CD14-positive monocyte (primary cell): ENCODE results near the gene GFM2. TPM values are rescaled to one million over a fixed set of nuclear protein-coding genes. Genes with fewer than 3 reads are reported as not detected.
A peak's percentile ranks its signal among the peaks of the same experiment; 100 is the strongest.

ENCODE experiments used
- DNase-seq, 3 donors: peaks; one replicate each; pipeline ENCODE4 v3.0.0-alpha.2; 2011 to 2022
- H2AFZ ChIP-seq: 2 replicates; pipeline ENCODE4 v1.6.0; 2012; ENCODE audit warnings: mild to moderate bottlenecking, low read depth, low read length, inconsistent platforms; ENCODE audit not compliant: insufficient read depth, poor library complexity, severe bottlenecking
- H3K27ac ChIP-seq, 2 donors: 1 replicate in 1 of 2; 2 replicates in 1 of 2; pipeline ENCODE4 v1.5.1; 2012 to 2013; ENCODE audit warnings: low read length in 2 of 2, control low read depth in 1 of 2, inconsistent platforms in 1 of 2, low read depth in 1 of 2, mild to moderate bottlenecking in 1 of 2
- H3K27me3 ChIP-seq, 2 donors: one replicate each; pipeline versions ENCODE4 v1.6.0 to v1.6.1; 2011 to 2013; ENCODE audit warnings: low read length in 2 of 2; ENCODE audit not compliant: control insufficient read depth in 2 of 2, insufficient read depth in 2 of 2
- H3K36me3 ChIP-seq, 2 donors: replicated peaks in 1 of 2; 1 replicate in 1 of 2; 2 replicates in 1 of 2; pipeline versions ENCODE4 v1.5.1 to v1.6.1; 2012 to 2013; ENCODE audit warnings: low read length in 2 of 2, control low read depth in 1 of 2, inconsistent platforms in 1 of 2, mild to moderate bottlenecking in 1 of 2; ENCODE audit not compliant: insufficient read depth in 2 of 2, control insufficient read depth in 1 of 2
- H3K4me1 ChIP-seq, 2 donors: 1 replicate in 1 of 2; 2 replicates in 1 of 2; pipeline versions ENCODE4 v1.5.1 to v1.6.1; 2012 to 2013; ENCODE audit warnings: low read length in 2 of 2, control low read depth in 1 of 2, inconsistent platforms in 1 of 2, mild to moderate bottlenecking in 1 of 2, moderate library complexity in 1 of 2; ENCODE audit not compliant: insufficient read depth in 2 of 2, control insufficient read depth in 1 of 2
- H3K4me2 ChIP-seq: replicated peaks from 2 replicates; pipeline ENCODE3; 2012; ENCODE audit warnings: low read length, moderate library complexity, mild to moderate bottlenecking; ENCODE audit not compliant: poor library complexity, severe bottlenecking; ENCODE audit errors: extremely low read depth
- H3K4me3 ChIP-seq, 3 experiments: fragments of 200-600 bp in 1 of 3; sonication (generic) in 1 of 3; replicated peaks in 1 of 3; 1 replicate in 2 of 3; 2 replicates in 1 of 3; pipeline ENCODE4 v1.5.1; 2011 to 2013; ENCODE audit warnings: low read length in 3 of 3, mild to moderate bottlenecking in 3 of 3, control low read depth in 2 of 3, low read depth in 2 of 3, inconsistent platforms in 1 of 3, moderate library complexity in 1 of 3
- H3K79me2 ChIP-seq: 2 replicates; pipeline ENCODE4 v1.6.0; 2012; ENCODE audit warnings: mild to moderate bottlenecking, control low read depth, inconsistent platforms, low read length, moderate library complexity; ENCODE audit not compliant: insufficient read depth
- H3K9ac ChIP-seq: 2 replicates; pipeline ENCODE4 v1.6.0; 2017; ENCODE audit warnings: low read length, mild to moderate bottlenecking; ENCODE audit not compliant: insufficient read depth, poor library complexity, severe bottlenecking
- H3K9me3 ChIP-seq, 2 donors: replicated peaks in 1 of 2; 1 replicate in 1 of 2; 2 replicates in 1 of 2; pipeline versions ENCODE4 v1.5.1 to v1.6.1; 2012 to 2013; ENCODE audit warnings: low read length in 2 of 2, control low read depth in 1 of 2; ENCODE audit not compliant: control insufficient read depth in 1 of 2, insufficient read depth in 1 of 2
- H4K20me1 ChIP-seq: 2 replicates; pipeline ENCODE4 v1.6.0; 2012; ENCODE audit warnings: mild to moderate bottlenecking, low read length, control low read depth, moderate library complexity; ENCODE audit not compliant: insufficient read depth
- H3K27ac Mint-ChIP-seq, 7 donors: one replicate each; pipeline ENCODE4 v1.8.0; 2020; ENCODE audit warnings: mild to moderate bottlenecking in 7 of 7, mixed read lengths in 7 of 7, moderate library complexity in 6 of 7, inconsistent platforms in 2 of 7
- H3K27me3 Mint-ChIP-seq, 3 donors: one replicate each; pipeline ENCODE4 v1.8.0; 2021 to 2022; ENCODE audit warnings: low read depth in 3 of 3, mild to moderate bottlenecking in 3 of 3, mixed read lengths in 3 of 3, moderate library complexity in 3 of 3, inconsistent platforms in 1 of 3
- H3K36me3 Mint-ChIP-seq, 2 donors: one replicate each; pipeline ENCODE4 v1.8.0; 2020; ENCODE audit warnings: mixed read lengths in 2 of 2, inconsistent platforms in 1 of 2, mild to moderate bottlenecking in 1 of 2
- H3K4me1 Mint-ChIP-seq: one replicate; pipeline ENCODE4 v1.8.0; 2020; ENCODE audit warnings: mild to moderate bottlenecking, mixed read lengths
- H3K4me3 Mint-ChIP-seq, 2 donors: one replicate each; pipeline ENCODE4 v1.8.0; 2020; ENCODE audit warnings: mild to moderate bottlenecking in 2 of 2, mixed read lengths in 2 of 2, moderate library complexity in 1 of 2
- H3K9me3 Mint-ChIP-seq, 7 donors: one replicate each; pipeline ENCODE4 v1.8.0; 2020 to 2022; ENCODE audit warnings: mixed read lengths in 7 of 7, mild to moderate bottlenecking in 6 of 7, moderate library complexity in 6 of 7, inconsistent platforms in 2 of 7
- WGBS: methylation state at CpG from one replicate; pipeline ENCODE4 v1.1.5; 2013; ENCODE audit warnings: missing lambda C conversion rate; ENCODE audit not compliant: insufficient coverage; 5-methylcytosine and 5-hydroxymethylcytosine counted together
- intact Hi-C, 2 donors: fragments of 100-400 bp; cut with micrococcal nuclease; formaldehyde crosslinking; loops; one replicate each; pipeline versions ENCODE4 v1.15.0 to v1.15.1; 2023
- polyA minus RNA-seq: library from RNA; depleted of rRNA, polyadenylated mRNA; stranded (reverse); fragments of >200 nt; gene quantifications from 2 replicates; pipeline ENCODE4 v1.2.3, GENCODE V29; 2012
- polyA plus RNA-seq, 3 donors: library from polyadenylated mRNA; depleted of rRNA in 1 of 3; unstranded in 2 of 3; stranded (reverse) in 1 of 3; fragments of 300-500 nt in 2 of 3; fragments of >200 nt in 1 of 3; fragmentation: Illumina TruSeq in 2 of 3; gene quantifications; 1 replicate in 2 of 3; 2 replicates in 1 of 3; pipeline ENCODE4 v1.2.3, GENCODE V29; 2012 to 2021
- total RNA-seq, 12 experiments: library from RNA in 1 of 12; stranded (reverse) in 1 of 12; fragments of 120-200 nt in 1 of 12; gene quantifications; one replicate each; pipeline ENCODE4 v1.2.4 and lab custom pipeline; 2013 to 2026; ENCODE audit warnings: mixed read lengths in 6 of 12, inconsistent platforms in 1 of 12
- TF ChIP-seq, protein P1 (sequence below): fragments of 200-600 bp; IDR thresholded peaks from one replicate; pipeline ENCODE4 v1.8.0; 2022; ENCODE audit warnings: antibody characterized with exemption, mild to moderate bottlenecking

GFM2 gene, protein sequence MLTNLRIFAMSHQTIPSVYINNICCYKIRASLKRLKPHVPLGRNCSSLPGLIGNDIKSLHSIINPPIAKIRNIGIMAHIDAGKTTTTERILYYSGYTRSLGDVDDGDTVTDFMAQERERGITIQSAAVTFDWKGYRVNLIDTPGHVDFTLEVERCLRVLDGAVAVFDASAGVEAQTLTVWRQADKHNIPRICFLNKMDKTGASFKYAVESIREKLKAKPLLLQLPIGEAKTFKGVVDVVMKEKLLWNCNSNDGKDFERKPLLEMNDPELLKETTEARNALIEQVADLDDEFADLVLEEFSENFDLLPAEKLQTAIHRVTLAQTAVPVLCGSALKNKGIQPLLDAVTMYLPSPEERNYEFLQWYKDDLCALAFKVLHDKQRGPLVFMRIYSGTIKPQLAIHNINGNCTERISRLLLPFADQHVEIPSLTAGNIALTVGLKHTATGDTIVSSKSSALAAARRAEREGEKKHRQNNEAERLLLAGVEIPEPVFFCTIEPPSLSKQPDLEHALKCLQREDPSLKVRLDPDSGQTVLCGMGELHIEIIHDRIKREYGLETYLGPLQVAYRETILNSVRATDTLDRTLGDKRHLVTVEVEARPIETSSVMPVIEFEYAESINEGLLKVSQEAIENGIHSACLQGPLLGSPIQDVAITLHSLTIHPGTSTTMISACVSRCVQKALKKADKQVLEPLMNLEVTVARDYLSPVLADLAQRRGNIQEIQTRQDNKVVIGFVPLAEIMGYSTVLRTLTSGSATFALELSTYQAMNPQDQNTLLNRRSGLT
- total RNA-seq (2013): 25.4 TPM
- polyA plus RNA-seq: 10 to 100 TPM in 2 of 3 donors, 1 to 10 TPM in 1; 9.3 to 11.3 (median 10.6) TPM
- 11.2 and 13.8 TPM in 2 replicates for polyA minus RNA-seq
- total RNA-seq (lab: John Stamatoyannopoulos, UW): 5.7 to 20.3 (median 13.3) reads per million in 11 experiments

DNA sequence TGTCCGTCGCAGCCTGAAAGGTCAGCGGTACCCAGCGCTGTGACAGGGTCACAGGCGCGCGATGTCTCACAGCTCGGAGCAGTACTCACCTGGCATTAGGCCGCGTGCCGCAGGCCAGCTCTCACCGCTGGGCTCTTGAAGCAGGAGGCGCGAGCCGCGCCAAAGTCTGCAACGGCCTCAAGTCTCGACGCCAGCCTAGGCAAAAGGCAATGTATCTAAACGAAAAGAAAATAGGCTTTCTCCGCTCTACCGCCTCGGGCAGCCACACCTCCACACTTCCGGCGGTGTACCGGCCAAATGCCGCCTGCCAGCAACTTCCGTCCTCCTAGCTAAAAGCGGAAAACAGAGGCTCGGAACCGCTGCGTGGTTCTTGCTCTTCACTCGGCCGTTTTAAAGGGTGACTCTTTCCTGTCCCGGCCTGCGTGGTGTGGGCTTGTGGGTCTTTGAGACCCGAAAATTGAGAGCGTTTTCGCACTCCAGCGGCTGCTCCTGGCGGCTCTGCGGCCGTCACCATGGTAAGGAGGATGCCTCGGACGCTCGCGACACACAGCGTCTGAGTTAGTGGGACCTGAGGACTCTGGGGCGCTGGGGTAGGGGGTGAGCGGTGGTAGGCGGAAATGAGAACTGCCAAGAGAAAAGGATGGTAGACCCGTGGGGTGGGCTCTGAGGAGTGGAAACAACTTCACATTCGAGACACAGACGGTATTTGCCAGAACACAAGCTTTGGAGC is at the start of gene GFM2, which contains the start of gene NSA2:
Gene GFM2 (minus strand): TSS at position 269 of the 730 bp plus-strand sequence. CDS start 3,375 bp downstream, outside the sequence.
Gene NSA2 (plus strand): TSS at position 401 of the 730 bp plus-strand sequence. CDS start 112 bp downstream, at position 513.
- Histone ChIP-seq H3K9me3 (no peaks in the 10 kb centered on the region), H2AFZ (peak within 1 kb of the TSS; percentile 94), H3K9ac (peak within 1 kb of the TSS; percentile 77), H3K79me2 (peaks cover 49% of the 10 kb centered on the region), H3K36me3 (peaks cover 38 to 57% of the 10 kb centered on the region in 2 donors), H3K4me1 (peaks cover 17 to 29% of the 10 kb centered on the region in 2 donors), H3K27ac (peak within 1 kb of the TSS; percentile 69 to 84), H4K20me1 (peaks cover 5% of the 10 kb centered on the region), H3K4me2 (peak within 1 kb of the TSS; percentile 98), H3K4me3 (peak within 1 kb of the TSS; percentile 76 to 95 (median 87)), H3K27me3 (no peaks in the 10 kb centered on the region)
- TF ChIP-seq, protein P1, sequence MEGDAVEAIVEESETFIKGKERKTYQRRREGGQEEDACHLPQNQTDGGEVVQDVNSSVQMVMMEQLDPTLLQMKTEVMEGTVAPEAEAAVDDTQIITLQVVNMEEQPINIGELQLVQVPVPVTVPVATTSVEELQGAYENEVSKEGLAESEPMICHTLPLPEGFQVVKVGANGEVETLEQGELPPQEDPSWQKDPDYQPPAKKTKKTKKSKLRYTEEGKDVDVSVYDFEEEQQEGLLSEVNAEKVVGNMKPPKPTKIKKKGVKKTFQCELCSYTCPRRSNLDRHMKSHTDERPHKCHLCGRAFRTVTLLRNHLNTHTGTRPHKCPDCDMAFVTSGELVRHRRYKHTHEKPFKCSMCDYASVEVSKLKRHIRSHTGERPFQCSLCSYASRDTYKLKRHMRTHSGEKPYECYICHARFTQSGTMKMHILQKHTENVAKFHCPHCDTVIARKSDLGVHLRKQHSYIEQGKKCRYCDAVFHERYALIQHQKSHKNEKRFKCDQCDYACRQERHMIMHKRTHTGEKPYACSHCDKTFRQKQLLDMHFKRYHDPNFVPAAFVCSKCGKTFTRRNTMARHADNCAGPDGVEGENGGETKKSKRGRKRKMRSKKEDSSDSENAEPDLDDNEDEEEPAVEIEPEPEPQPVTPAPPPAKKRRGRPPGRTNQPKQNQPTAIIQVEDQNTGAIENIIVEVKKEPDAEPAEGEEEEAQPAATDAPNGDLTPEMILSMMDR: peak; percentile 9
- H3K27ac Mint-ChIP-seq: peak within 1 kb of the TSS; percentile 94 to 99 (median 97)
- DNase-seq: peak; percentile 86 to 95 (median 88)
- no peaks in the 10 kb centered on the region for H3K27me3 Mint-ChIP-seq
- intact Hi-C loops: loop anchor here in 1 of 2 donors (2.0 to 5.0 kb wide), 2 partner anchors 80 to 1202 kb away; partner anchors contain the start of genes ANKRA2, HEXB and UTP15
- WGBS: under 1% methylated on average over 48 of the region's 54 CpGs
- H3K4me3 Mint-ChIP-seq: peak within 1 kb of the TSS; percentile 99 to 100
- peaks cover 19% of the 10 kb centered on the region for H3K4me1 Mint-ChIP-seq
- peaks cover 36 to 42% of the 10 kb centered on the region in 2 donors for H3K36me3 Mint-ChIP-seq
- H3K9me3 Mint-ChIP-seq: peaks cover 0 to 3% (median 0%) of the 10 kb centered on the region in 7 donors
